Measurements from ENCODE around the gene ZNF784. TPM values are rescaled to one million over a fixed set of nuclear protein-coding genes. Genes with fewer than 3 reads are reported as not detected.

Gene ZNF784
- total and polyA plus RNA-seq, 2 of the 8 experiments (the other 6 are each of a cell fraction or from before 2014, with no cell fraction given) = 6.5 to 8.0 TPM

DNA sequence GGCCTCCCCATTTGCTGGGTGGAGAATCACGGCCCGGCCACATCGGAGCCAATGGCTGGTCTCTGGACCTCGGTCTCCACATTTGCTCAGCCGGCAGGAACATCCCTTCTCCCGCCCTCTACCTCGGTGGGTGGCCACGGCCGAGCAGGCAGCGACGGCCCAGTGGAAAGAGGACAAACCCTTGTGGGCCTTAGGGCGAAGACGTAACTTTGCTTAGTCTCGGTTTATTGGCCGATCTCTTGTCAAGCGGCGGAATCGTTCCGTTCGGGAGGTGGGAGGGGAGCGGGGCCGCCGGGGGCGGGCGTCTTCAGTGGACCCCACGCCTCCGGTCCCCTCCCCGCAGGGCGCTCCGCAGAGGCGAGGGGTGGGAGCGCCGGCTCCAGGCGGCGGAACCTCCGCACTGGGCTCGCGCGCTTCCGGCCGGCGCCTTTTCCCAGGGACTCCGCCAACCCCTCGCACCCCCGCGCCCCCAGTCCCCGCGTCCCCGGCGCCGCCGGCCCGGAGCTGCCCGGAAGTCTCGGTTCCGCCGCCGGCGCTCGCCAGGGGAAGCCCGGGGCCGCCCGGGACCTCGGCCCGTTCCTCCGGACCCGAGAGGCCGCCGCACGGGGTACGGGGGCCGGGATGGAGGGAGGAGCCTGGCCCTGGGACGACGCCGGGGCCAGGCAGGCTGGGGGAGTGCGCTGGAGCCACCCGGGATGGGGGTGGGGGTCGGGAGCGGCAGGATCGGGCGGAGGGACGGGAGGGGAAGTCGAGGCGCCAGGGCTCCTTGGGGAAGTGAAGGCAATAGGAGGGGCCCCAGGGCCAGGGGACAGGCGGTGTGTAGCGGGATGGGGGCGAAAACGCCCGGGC is 16.4 kb upstream of the ZNF784 start, which contains the start of gene ZNF580 (continued):
- peak; percentile 5; the same call in 1 of the 2 replicates for TF ChIP-seq YY1 (IDR thresholded peaks at IDR 0.05; ENCODE audit: low read depth, low read length)
- TF ChIP-seq RXRA (IDR thresholded peaks at IDR 0.05; ENCODE audit: insufficient read depth, low read depth, low read length) = no peak
- peak; percentile 61 for TF ChIP-seq PHF8 (conservative IDR thresholded peaks at IDR 0.05; ENCODE audit: low read depth, low read length)
- no peak for TF ChIP-seq GTF2F1 (IDR thresholded peaks at IDR 0.05; ENCODE audit: borderline replicate concordance, low read depth, low read length)
- TF ChIP-seq CHD1 (IDR thresholded peaks at IDR 0.05; ENCODE audit: low read depth, low read length) = no peak
- TF ChIP-seq EGR1 (IDR thresholded peaks at IDR 0.05; ENCODE audit: borderline replicate concordance, low read depth, low read length) = no peak
- TF ChIP-seq BACH1 (IDR thresholded peaks at IDR 0.05; ENCODE audit: low read length) = peak; percentile 27
- no peak for TF ChIP-seq SIN3A (conservative IDR thresholded peaks at IDR 0.05 in 1 of 2, IDR thresholded peaks at IDR 0.05 in 1 of 2; ENCODE audit: low read depth in 1 of 2, low read length in 2 of 2)
- TF ChIP-seq GABPA (IDR thresholded peaks at IDR 0.05; ENCODE audit: borderline replicate concordance, insufficient read depth, low read length) = peak; percentile 67; the same call in 1 of the 2 replicates
